HS-5 (cell line): ENCODE measurements around the gene PPP1R18.

Source experiments
- DNase-seq: peaks from one replicate; pipeline ENCODE4 v3.0.0-alpha.2; 2012; ENCODE audit warnings: low read depth

PPP1R18 gene

DNA sequence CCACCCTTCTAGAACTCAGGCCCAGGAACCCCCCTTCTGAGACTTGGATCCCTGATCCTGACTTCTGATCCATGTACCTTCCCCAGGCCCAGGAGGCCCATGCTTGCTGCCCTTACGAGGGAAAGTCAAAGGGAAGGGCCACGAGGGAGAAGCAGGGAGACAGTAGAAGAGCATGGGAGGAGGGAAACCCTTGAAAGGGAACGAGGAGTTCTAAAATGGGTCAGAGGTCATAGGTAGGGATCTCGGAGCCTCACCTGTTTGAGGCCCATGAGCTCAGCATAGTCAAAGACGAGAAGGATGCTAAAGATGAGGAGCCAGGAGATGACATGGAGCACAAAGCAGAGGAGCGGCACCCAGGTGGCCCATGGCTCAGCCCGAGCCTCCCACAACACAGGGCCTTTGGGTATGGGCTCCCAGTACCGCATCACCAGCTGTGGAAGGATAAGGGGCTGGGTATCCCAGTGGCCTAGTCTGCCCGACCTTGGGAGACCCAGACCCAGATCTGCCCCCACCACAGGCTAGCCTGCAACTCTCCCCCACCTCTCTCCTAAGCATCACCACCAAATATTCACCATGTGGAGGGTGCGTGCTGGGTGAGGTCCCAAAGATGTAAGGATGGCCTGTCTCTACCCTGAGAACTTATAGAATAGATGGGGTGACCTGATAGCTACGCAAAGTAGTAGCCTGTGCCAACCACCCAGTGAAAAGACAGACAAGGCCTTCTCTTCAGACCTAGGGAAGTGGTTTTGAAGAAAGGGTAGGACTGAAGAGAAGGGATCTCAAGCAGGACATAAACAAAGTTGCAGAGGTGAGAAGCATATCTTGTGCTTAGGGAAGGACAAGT lies 2.8 kb upstream of the PPP1R18 start:
- DNase-seq, result no peak

DNA sequence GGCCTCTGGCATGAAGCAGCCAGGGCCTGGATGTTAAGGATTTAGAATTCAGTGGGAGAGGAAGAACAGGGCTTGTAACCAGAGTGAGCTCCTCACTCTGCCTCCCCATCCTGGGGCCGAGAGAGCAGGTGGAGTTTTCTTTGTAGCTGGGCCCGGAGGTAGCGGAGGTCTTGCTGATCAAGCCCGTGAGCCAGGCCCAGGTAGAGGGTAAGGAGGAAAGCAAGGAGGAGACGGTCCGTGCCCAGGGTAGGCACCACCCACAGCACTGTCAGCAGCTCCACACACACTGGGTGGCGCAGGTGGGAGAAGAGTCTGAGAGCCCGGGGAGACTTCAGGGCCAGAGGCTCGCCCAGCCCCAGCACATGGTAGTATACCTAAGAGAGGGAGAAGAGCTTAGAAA lies 2.1 kb upstream of the PPP1R18 start:
- DNase-seq, result no peak

DNA sequence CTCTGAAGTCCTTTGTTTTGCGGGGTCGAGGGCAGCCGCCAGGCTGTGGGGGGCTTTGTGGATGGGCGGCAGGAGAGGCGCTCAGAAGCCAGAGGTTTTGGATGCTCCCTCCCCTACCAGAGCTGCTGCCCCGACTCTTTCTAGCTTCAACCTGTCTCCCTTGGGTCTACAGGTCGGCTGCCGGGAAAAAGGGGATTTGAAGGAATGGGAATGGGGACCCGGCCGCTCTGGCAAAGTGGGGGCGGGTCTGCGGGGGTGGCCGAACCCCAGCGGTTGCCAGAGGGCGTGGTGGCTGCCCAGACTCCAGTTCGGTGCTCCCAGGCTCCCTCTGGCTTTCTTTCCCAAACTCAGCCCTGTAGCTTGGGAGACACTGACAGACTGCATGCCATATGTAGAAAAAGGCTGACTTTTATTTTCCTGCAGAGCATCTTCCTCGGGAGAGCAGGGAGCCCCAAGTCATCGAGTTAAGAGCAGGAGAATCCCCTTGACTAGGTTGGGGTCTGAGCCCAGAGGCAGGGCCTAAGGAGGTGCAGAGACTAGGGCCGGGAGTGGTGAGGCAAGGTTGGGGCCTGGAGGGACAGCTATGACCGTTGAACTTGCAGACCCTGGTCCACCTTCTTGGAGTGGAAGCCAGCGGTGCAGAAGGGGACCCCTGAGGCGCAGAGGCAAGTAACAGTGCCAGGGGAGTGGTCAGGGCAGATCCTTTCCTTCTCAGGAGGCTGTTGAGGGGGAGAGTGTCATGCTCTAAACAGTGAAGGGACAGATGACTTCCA lies 1.4 kb upstream of the PPP1R18 start:
- DNase-seq, result no peak

DNA sequence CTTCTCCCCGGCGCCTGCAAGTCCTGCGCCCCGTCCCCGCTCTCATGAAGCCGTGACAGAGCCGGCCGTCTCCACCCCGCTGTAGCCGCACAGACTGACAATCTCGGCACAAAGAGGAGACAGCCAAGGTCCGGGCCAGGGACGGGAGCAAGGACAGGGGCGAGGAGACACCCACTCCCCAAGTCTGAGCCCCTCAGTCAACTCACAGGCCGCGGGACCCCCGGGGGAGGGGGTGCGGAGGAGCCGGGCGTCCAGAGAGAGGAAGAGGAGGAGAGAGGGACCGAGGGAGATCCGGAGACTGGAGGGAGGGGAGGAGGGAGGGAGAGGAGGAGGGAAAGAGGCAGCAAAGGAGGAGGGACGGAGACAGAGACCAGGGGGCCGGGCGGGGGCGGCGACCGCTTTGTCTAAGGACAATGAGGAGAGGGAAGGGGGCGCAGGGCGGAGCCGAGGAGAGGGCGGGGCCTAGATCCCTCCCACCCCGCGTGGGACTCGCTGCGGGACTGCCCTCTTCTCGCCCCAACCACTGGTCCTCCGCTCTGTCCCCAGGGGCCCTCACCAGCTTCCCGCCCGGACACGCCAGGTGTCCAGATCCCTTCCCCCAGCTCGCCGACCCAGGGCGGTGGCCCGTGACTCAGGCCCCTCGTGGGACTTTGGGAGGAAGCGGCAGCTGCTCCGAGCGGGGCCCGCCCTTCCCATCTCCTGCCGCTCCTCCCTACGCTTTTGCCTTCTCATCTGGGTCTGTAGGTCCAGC lies 638 bp upstream of the PPP1R18 start:
- DNase-seq, result peak; percentile 95

DNA sequence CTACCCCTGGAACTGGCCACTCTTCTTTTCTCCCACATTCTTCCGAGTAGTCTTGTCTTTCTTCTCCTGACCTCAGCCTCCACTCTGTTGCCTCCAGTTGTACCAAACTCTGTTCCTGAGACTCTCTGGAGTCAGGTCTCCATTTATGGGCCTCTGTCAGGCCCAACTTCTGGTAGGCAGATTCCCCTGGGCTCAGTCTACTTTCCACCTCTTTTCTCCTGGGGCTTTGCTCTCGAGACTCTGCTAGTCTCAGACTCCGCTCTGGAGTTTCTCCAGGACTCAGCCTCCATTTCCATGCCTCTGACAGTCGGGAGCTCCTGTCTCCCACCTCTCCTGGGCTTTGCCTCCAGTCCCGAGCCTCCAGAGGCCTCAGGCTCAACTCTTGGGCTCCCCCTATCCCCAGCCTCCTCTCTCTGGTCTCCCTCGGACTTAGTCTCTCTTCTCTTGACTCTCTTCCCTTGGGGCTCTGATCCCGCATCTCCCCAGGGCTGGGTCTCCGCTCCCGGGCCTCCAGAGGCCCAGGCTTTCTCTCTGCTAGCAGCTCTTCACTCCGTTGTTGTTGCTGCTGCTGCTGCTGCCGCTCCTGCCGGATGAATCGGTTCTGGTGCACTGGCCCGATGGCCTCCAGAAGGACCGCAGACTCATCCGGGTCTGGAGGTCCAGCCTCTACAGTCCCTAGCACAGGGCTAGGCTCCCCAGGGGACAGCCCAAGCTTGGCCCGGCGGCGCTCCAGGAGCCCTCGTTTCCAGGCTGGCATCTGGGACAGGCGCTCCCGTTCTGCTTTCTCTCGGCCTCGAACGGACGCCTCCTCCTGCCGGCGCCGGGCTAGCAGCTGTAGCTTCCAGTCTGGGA lies 1.1 kb downstream of the PPP1R18 start:
- no peak for DNase-seq

DNA sequence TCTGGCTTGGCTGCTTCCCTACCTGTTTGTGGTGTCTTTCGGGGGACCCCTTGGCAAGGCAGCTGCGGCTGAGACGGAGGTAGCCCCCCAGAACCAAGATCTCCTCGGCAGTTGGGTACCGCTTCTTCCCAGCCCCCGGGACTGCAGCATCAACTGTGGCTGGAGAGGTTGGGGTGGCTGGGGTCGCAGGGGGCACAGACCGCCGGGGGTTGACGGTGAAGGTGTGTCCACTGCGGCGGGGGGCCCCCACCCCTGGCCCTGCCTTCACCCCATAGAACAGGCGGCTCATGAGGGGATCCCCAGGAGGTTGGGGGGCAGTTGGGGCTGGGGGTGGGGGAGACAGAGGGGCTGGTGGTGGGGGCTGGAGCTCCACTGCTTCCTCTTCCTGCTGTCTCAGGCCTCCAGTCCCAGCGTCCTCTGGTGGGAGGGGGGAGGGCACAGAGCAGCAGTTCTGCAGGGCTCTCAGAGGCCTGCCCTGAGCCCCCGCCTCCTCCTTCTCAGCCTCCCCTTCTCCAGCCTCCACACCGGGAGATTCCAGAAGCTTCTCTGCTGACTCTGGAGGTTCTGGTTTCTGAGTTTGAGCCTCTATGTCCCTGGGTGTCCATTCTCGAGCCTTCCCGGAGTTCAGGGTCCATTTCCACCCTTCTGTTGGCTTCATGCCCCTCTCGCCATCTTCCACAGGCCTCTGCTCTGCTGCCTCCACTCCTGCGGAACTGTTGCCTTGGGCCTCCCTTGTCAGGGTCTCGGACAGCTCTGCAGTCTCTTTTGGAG lies 1.9 kb downstream of the PPP1R18 start:
- DNase-seq, result no peak

DNA sequence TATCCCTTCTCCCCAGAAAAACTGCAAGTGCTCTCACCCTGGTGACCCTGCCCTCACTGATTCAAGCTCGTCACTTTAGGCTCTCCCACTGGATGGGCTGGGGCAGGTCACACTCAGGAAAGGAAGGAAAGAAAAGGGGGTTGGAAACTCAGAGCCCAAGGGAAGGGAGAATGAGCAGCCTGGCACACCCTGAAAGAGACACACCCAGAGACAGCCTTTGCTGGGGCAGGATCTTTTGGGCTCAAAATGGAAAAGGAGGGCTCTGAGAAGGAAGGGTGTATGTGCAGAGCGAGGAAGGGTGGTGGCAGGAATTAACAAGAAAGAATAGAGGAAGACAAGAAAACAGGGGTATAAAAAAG lies 2.5 kb downstream of the PPP1R18 start:
- DNase-seq, result no peak

DNA sequence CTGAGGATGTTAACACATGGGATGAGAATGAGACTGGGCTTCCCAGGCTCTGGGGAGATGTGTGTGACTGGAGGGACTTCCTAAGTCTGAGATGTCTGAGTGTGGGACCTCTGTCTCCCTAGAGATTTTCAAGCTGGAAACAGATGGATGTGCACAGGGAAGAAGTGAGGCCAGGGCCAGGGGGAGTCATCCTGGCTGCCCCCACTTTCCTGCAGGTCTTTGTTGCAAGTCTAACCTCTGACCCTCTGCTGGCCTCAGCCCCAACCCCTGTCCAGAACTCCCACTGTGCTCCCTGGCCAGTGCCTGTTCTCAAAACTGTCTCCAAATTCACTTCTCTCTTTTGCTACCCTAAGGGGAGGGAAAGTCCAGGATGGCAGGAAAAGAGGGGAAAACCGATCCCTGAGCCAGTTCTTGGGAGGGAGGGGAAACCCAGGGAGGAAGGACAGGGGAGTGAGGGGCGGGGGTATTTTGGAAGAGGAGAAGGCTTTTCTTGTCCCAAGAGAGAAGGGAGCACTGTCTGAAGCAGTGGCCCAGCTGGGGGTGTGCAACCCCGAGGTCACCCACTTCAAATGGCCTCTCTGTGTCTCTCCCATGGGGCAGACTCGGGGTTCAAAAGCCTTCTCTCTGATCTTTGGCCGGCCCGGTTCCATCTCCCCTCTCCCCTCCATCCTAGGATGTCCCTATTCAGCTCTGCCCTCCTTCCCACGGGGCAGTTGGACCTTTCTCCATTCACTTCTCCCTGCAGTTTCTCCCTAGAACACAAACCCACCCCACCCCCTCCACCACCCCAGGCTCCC lies 3.1 kb downstream of the PPP1R18 start:
- no peak for DNase-seq

DNA sequence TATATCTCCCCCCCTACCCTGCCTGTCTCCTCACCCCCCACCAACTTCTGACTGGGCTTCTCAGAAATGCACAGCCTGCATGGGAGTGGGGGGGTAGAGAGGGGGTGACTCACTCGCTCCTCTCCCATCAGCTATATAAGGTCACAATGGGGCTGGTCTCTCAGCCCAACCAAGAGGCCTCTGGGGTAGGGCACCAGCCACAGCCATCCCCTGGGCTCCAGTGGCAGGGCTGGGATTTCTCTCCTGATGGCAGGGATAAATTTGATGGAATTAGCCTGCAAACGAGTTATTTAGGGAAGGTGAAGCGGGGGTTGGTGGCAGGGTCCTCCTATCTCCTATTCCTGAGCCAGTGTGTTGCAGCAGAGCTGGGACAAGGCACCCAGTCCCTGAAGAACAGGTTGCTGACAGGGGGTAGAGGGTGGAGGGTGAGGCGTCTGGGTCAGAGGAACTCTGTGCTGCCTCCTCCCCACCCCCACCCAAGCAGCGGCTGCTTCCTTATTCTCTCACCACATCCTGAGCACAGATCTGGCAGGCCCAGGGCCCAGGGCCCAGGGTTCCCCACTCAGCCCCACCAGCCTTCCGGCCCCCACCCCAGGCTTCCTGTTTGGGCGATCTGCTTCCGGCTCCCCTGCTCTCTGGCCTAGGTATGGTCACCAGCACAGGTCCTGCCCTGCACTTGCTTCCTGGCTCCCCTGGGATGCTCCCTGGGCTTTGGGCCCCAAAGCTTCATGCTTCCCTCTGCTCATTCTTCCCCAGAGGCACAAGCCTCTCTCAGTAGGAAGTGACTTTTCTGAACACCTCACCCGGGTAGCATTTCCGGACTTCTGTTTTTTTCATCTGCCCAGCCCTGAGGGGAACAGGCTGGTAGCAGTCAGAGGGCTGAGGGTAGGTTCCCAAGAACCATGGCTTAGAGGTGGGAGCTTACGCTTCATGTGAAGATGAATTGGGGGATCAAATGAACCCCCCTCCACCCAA lies 4.0 kb downstream of the PPP1R18 start:
- peak; percentile 81 for DNase-seq

DNA sequence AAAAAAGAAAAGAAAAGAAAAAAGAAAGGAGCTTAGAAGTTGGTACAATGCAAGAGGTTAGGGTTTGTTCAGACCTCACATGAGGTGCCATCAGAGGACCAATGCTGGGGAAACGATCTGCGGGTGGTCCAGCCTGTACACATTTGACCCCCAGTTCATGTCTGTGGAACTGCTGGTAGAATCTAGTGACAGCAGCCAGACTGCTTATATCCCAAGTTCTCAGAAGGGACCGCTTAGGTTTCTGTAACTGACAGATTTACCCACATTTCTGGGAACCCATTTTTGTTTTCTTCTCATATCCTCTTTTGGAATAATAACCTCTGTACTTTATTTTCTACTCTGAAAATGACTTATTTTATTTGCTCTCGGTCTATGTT lies 4.7 kb downstream of the PPP1R18 start:
- DNase-seq, result no peak

DNA sequence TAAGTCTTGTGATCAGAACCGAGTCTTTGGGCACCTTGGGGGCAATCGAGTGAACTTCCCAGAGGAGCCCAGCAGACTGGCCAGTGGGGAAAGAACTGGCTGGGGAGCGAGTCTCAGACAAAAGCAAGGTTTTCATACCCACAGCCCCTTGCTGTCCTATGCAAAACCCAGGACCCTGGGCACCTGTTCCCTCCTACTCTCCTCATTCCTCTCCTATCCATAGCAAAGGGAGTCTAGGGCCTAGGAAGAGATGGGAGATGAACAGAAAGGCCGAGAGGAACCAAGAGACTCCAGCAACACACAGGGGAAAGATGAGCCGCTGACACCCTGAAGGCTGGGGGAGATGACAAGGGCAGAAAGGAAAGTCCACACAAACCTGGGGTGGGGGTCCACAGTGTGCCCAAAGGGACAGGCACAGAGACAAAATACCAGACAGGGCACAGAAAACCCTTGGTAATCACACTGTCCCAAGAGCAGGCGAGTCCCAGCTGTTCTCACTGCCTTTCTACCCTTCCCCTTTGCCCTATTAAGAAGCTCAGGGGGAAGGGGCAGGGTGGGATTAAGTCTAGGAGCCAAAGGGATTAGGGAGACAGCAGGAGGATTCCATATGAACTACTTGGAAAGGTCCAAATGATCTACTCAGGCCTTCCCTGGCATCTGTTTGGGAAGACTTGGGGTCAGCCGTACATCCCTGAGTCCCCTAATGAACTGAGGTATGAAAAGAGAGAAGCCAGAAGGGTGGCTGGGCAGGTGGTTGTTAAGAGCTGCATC lies 6.5 kb downstream of the PPP1R18 start:
- DNase-seq, result no peak

DNA sequence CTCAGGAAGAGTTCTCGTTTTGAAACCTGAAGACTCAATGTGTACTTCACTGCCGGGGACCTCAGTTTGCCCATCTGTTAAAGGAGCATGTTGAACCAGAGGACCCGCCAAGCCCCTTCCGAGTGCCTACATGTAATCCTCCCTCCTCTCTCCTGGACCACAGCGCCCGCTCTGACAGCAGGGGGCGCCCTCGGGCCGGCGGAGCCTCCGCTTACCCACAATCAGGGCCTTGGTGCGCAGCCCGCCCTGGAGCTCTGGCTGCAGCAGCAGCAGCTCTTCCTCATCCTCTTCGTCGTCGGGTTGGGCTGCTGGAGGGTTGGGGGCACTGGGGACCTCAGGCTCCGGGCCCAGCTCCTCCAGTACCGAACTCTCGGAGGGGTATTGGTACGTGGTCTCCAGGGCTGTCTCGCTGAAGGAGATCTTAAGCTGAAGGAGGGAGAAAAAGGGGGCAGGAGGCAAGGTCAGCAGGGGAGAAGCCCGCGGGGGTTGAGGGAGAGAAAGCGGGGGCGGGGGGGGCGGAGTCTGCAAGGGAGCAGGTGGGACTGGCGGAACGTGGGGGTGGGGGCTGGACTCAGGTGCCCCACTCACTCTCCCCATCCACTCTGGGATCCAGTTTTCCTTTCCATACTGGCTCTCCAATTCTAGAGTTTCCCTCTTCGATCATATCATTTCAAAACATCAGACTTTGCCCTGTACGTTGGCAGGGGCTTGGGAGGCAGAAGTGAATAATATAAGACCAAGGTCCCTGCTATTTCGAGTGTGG lies 7.3 kb downstream of the PPP1R18 start:
- DNase-seq, result no peak

DNA sequence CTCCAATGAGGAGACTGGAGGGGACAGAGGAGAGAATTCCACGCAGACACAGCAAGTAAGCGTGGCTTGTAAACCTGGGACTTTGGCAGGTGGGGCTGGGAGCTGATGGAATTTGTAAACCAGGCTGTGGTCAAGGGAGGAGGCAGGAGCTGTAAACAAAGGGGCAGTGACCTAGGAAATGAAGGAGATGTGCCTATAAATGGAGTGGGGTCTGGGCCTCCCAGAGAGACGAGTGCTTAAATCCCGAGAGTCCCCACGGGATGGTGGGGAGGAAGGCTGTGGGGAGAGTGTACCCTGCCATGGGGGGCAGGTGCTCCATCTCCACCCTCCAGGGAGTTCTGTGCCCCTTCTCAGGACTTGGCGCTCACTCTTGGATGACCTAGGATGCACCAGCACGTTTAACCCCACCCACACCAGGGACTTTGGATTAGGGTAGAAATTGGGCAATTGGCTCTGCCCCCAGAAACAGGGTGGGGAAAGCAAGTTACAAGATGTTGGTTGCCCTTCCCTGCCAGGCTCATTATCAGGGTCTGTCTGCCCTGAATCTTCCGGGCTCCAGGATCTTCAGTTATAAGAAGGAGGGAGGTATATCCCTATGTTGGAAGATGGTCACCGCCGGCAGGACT lies 9.7 kb downstream of the PPP1R18 start:
- no peak for DNase-seq

DNA sequence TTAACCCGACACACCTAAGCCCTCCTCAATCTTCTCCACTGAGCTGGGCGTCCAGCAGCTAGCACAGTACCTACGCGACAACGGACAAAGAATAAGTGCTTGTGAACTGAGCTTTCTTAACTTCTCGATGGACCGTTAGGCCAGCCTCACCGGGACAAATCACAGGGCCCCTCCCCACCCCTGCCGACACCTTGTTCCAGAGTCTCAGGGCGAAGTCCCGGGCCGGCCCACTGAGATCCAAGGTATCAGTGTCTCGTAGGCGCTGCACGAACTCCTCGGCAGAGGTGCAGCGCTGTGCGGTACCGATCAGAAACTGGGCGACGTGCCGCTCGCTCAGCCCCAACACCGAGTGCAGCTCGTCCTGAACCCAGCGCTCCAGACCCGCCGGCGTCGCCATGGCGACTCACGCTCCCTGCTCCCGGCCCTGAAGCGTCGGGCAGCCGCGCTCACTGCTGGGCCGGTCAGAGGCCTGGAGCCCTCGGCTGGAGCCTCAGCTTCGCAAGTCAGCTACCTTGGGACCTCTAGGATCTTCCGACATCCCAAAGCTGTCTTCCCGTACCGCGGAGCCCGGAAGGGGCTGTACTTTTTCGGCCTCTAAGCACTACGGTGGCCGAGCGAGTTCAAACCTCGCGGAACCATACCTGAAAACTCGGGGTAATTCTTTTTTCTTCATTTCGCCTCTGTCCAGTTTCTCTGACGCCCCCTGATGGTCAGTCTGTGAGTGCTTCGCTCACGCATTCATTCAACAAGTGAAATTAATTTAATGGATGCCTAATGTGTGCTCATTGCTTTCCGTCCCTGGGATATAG lies 13.8 kb downstream of the PPP1R18 start, which contains the start of gene DHX16:
Gene DHX16 (minus strand): TSS at position 562 of the 809 bp plus-strand sequence. CDS start 165 bp downstream, at position 397.
- peak; percentile 97 for DNase-seq

DNA sequence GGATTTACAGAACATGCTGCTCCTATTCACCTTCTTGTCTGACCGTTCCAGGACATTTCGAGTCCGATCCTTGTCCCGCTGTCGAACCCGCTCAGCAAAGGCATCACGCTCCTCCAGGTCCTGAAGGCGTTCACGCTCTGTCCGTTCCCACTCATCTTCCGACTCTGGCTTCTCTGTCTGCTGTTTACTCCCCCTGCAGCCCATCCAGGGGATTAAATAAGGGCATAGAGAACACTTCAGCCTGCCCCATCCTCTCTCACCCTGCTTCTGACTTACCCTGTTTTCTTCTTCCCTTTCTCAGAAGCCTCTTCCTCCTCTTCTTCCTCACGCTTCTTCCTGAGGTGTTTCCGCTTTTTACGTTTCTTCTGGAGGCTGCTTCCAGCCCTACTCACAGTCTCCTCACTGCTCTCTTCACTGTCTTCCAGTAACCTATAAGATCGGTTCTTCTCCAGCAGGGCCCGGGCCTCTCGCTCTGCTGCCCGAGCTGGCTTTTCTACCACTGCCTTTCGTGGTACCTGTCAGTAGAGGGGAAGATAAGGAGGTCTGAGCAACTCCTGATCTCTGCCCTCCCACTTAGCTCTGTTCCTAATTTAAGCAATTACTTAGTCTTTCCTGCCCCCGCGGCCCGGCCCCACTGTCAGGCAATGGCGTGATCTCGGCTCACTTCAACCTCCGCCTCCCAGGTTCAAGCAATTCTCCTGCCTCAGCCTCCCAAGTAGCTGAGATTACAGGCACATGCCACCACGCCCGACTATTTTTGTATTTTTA lies 15.5 kb downstream of the PPP1R18 start:
- no peak for DNase-seq
